ENCODE results near the gene RASGEF1C. TPM values are rescaled to one million over a fixed set of nuclear protein-coding genes. Genes with fewer than 3 reads are reported as not detected.

The RASGEF1C gene
- total RNA-seq: 0.49 TPM
- long read RNA-seq, partial matches to known transcripts: 0 of 1 reads
- long read RNA-seq, other reads (novel, unspliced or antisense): 0 of 1 reads

- ATAC-seq (peak; percentile 80), DNase-seq (ENCODE audit: missing footprints) (peak; percentile 83)
- intact Hi-C loops (cut with DNase I): loop anchor here (5.0 kb wide), 1 partner anchor 82 kb away; no protein-coding TSS in a partner anchor
Measured at GRCh38 chr5:180209137-180209581, at the start of gene RASGEF1C. TSS of gene RASGEF1C (minus strand) at chr5:180209211. CDS start at chr5:180138052, 71,159 bp downstream.

DNA sequence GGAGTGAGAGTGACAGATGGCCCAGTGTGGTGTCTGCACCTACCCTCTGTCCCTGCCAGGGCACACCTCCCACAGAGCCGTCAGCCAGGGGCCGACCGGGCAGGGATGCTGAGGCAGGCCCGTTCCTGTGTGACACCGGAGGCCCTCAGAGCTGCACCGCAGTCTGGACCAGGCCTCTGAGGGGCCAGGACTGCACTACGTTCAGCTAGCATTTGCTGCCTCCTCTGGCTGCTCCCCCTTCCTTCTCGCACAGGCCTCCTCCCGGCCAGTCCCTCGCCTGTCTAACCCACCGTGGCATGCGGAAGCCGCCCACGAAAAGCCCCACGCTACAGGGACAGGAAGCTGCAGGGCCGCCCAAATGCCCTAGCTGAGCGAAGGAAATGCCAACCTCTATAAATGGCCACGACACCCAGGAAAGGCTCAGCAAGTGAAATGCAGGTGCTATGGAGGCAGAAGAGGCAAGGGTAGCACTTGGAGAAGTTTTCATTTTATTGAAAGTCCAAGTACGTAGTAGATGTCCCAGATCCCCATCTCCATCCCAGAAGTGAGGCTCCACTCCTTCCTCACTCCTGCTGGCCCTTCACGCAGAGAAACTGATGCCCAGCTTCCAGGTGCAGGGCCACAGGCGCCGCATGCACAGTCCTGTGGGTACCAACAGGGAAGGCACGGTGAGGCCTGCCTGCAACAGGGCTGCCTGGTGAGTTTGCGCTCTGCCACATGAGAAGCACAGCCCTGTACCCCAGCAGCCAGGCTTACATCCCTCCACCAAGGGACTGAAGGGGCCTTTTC lies 44.2 kb upstream of the RASGEF1C start:
- ATAC-seq: no peak
- DNase-seq (ENCODE audit: missing footprints): no peak
- intact Hi-C loops (cut with DNase I): no loop called here

DNA sequence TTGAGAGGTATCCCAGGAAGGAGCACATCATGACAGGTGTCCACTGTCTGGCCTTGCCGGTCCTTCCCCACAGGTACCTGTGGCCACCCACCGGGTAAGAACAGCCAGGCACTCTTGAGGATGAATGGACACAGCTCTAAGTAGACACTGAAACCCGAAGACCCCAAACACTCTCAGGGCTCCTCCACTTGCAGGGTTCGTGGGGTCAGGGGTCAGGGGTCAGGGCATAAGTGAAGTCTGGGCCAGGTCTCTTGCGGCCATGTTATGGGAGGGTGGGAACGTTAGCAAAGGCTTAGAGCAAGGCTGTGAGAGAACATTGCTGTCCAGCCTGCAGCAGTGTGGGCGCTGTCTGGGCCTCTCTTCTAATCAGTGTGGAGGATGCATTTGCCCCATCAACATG lies 42.9 kb upstream of the RASGEF1C start:
- intact Hi-C loops (cut with DNase I): no loop called here
- DNase-seq (ENCODE audit: missing footprints) (no peak), ATAC-seq (no peak)

DNA sequence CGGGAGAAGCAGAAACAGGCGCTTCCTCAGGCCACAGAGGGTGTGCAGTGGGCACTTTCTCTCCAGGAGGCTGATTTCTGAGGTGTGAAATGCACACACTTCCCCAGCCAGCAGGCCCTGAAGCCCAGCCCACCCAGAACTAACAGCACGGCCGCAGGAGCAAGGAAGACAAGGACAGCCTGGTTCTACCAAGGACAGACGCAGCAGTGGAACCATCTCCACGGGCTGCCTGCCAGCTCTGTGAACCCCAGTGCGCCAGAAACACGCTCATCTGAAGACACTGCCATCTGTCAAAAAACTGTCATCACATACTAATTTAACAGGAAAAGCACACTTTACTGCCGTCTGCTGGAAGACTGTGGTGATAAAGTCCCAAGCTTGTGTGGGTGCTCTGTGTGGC lies 42.1 kb upstream of the RASGEF1C start:
- ATAC-seq: no peak
- intact Hi-C loops (cut with DNase I): no loop called here
- DNase-seq (ENCODE audit: missing footprints): no peak

DNA sequence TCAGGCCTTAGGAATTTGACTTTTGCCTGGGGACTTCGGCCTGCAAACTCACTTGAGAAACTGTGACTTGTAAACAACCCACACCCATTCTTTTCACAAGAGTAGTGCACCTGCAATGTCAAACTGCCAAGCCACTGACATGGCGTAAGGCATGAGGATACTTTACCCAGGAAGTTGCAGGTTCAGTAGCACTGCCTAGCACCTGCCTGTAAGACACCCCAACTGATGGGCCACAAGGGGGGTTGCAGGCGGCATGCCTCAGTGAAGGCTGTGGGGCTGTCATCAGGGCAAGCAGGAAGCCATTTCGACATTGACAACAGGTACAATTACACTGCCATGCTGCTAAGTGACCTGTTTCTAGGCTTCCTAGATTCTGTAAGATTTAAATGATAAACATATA lies 41.3 kb upstream of the RASGEF1C start:
- ATAC-seq (no peak), DNase-seq (ENCODE audit: missing footprints) (no peak)
- intact Hi-C loops (cut with DNase I): no loop called here

GRCh38 chr5:180241600-180241999 lies 32.6 kb upstream of the RASGEF1C start:
- ATAC-seq (no peak), DNase-seq (ENCODE audit: missing footprints) (no peak)
- intact Hi-C loops (cut with DNase I): no loop called here

- ATAC-seq: no peak
- intact Hi-C loops (cut with DNase I): no loop called here
- no peak for DNase-seq (ENCODE audit: missing footprints)
Measured at GRCh38 chr5:180238631-180239030, 29.6 kb upstream of the RASGEF1C start.

DNA sequence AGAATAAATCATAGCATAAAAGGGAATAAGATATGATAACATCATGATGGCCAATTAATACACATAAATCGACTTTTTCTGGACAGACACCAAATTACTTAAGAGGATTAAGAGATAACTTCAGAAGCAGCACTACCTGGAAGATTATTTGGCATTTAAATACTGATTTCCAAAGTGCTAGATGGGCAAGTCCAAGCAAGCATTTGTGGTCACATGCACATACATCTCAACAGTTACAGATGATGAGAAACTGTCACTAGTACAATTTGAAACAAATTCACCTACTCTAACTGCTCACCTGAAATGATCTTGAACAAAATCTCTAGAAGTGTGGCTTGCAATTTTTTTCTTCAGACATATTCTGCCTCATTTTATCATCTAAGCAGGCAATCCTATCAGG lies 26.8 kb upstream of the RASGEF1C start:
- DNase-seq (ENCODE audit: missing footprints) (no peak), ATAC-seq (no peak)
- intact Hi-C loops (cut with DNase I): no loop called here

- intact Hi-C loops (cut with DNase I): no loop called here
- ATAC-seq (no peak), DNase-seq (ENCODE audit: missing footprints) (no peak)
Measured at GRCh38 chr5:180235077-180235476, 26.1 kb upstream of the RASGEF1C start.

DNA sequence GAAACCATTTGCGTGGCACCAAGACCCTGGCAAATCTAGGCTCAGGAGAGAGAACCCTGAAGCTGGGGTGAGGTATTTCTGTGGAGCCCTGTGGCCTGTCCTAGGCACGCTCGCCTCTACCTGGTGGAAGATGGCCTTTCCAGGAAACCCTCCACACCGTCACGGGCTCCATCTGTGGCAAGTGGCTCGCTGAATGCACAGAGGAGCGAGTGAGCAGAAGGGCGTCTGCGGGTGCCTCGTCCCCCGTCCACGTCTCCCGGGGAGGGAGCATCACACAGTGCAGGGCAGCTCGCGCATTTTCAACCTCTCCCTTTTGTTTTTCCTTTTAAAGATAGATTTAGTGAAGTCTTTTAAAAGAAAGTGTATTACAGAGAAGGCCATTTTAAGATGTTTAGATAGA lies 25.3 kb upstream of the RASGEF1C start:
- DNase-seq (ENCODE audit: missing footprints) (no peak), ATAC-seq (no peak)
- intact Hi-C loops (cut with DNase I): no loop called here

- intact Hi-C loops (cut with DNase I): no loop called here
- no peak for DNase-seq (ENCODE audit: missing footprints)
- no peak for ATAC-seq
Measured at GRCh38 chr5:180233729-180234128, 24.7 kb upstream of the RASGEF1C start.

- DNase-seq (ENCODE audit: missing footprints) (no peak), ATAC-seq (no peak)
- intact Hi-C loops (cut with DNase I): no loop called here
Measured at GRCh38 chr5:180230017-180230416, 21.0 kb upstream of the RASGEF1C start.

DNA sequence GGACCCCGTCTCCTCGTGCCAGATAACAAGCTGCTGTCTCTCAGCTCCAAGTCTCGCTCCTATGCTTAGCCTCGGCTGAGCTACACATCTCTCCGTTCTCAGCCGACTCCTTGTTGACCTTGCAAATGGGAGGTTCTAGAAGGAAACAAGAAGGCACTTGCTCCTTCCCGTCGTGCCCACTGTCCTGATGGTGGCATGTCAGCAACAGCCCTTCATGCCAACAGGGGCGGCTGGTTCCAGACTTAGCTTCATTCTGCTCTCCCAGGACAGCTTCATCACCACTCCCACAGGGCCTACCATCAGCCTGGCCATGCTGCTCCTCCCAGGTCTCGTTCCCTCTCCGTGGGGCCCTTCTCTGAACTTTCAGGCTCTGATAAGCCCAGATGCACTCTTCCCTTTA lies 13.0 kb upstream of the RASGEF1C start:
- no peak for ATAC-seq
- intact Hi-C loops (cut with DNase I): no loop called here
- no peak for DNase-seq (ENCODE audit: missing footprints)

- intact Hi-C loops (cut with DNase I): no loop called here
Measured at GRCh38 chr5:180217797-180218196, 8.8 kb upstream of the RASGEF1C start.

DNA sequence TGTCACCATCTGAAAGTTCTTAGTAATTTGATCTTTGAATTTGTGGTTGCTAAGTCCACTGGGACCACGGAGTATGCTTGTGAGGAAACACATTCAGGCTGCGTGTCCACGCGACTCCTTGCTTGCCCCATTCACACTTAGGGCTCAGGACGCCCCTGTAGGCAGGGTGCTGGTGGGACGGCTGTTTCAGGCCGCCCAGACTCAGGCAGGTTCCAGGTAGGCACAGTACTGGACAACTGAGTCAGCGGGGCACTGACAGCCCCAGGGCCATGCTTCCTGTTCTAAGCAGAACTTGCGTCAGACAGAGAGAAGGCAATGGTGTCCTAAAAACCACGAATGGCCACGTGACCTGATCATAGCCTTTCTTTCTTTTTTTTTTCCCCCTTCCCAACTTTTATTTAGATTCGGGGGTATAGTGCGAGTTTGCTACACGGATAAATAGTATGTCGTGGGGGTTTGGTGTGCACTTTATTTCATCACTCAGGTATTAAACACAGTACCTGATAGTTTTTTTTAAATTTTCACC lies 7.7 kb upstream of the RASGEF1C start:
- ATAC-seq (no peak), DNase-seq (ENCODE audit: missing footprints) (no peak)
- intact Hi-C loops (cut with DNase I): no loop called here

More at GRCh38 chr5:180217797-180218196, 8.8 kb upstream of the RASGEF1C start:
- ATAC-seq (no peak), DNase-seq (ENCODE audit: missing footprints) (no peak)

GRCh38 chr5:180215783-180216630 lies 7.0 kb upstream of the RASGEF1C start:
- intact Hi-C loops (cut with DNase I): no loop called here

GRCh38 chr5:180214870-180215770 lies 6.1 kb upstream of the RASGEF1C start:
- intact Hi-C loops (cut with DNase I): no loop called here
- no peak for ATAC-seq
- DNase-seq (ENCODE audit: missing footprints): no peak

More at GRCh38 chr5:180215783-180216630, 7.0 kb upstream of the RASGEF1C start:
- DNase-seq (ENCODE audit: missing footprints) (no peak), ATAC-seq (no peak)

DNA sequence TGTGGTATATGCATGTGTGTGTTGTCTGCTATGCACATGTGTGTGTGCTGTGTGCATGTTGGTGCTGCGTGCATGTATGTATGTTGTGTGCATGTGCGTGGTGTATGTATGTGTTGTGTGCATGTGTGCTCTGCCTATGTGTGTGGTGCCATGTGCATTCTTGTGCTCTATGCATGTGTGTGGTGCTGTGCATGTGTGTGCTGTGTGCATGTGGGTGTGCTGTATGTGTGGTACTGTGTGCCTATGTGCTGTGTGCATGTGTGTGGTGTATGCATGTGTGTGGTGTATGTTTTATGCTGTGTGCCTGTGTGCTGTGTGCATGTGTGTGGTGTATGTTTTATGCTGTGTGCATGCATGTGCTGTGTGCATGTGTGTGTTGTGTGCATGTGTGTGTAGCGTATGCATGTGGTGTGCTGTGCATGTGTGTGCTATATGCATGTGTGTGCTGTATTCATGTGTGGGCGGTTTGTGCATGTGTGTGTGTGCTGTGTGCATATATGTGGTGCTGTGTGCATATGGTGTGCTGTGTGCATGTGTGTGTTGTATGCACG lies 4.7 kb upstream of the RASGEF1C start:
- no peak for DNase-seq (ENCODE audit: missing footprints)
- intact Hi-C loops (cut with DNase I): no loop called here
- ATAC-seq: peak; percentile 7
